ENCODE results near the gene GLIPR2.
A peak's percentile ranks its signal among the peaks of the same experiment; 100 is the strongest.
"Not testable (repeated sequence)": the region's sequence is repeated elsewhere in the genome, so short reads cannot be mapped to it uniquely, and the experiment has no call there.

The GLIPR2 gene

GRCh38 chr9:36163786-36164170 is 27.2 kb downstream of the GLIPR2 start:
- no peak for ATAC-seq
- no peak for DNase-seq

GRCh38 chr9:36164372-36164771 is 27.8 kb downstream of the GLIPR2 start:
- no peak for DNase-seq

GRCh38 chr9:36164989-36165388 is 28.5 kb downstream of the GLIPR2 start:
- ATAC-seq = no peak
- no peak for DNase-seq

More at GRCh38 chr9:36164372-36164771, 27.8 kb downstream of the GLIPR2 start:
- no peak for ATAC-seq

GRCh38 chr9:36165826-36166167 is 29.3 kb downstream of the GLIPR2 start:
- DNase-seq = no peak

GRCh38 chr9:36166168-36166927 is 29.8 kb downstream of the GLIPR2 start:
- DNase-seq = peak; percentile 89
- ATAC-seq = peak; percentile 92

More at GRCh38 chr9:36165826-36166167, 29.3 kb downstream of the GLIPR2 start:
- ATAC-seq = no peak

GRCh38 chr9:36169166-36169565 is 32.6 kb downstream of the GLIPR2 start, which contains the start of gene CCIN:
Gene CCIN (plus strand): TSS chr9:36169388. CDS start chr9:36169503, 115 bp downstream.
- no peak for ATAC-seq
- no peak for DNase-seq

- ATAC-seq = no peak
- no peak for DNase-seq
Measured at GRCh38 chr9:36169708-36170107, 33.2 kb downstream of the GLIPR2 start.

GRCh38 chr9:36170531-36170930 is 34.0 kb downstream of the GLIPR2 start:
- no peak for DNase-seq
- ATAC-seq = no peak

- DNase-seq = no peak
- no peak for ATAC-seq
Measured at GRCh38 chr9:36173861-36174260, 37.3 kb downstream of the GLIPR2 start.

- no peak for DNase-seq
- ATAC-seq = no peak
Measured at GRCh38 chr9:36174271-36174670, 37.7 kb downstream of the GLIPR2 start.

GRCh38 chr9:36174731-36175130 is 38.2 kb downstream of the GLIPR2 start:
- no peak for ATAC-seq
- DNase-seq = no peak

GRCh38 chr9:36175209-36175608 is 38.7 kb downstream of the GLIPR2 start:
- DNase-seq = not testable (repeated sequence)

GRCh38 chr9:36176496-36176895 is 40.0 kb downstream of the GLIPR2 start:
- DNase-seq, ATAC-seq: not testable (repeated sequence)

More at GRCh38 chr9:36175209-36175608, 38.7 kb downstream of the GLIPR2 start:
- ATAC-seq = not testable (repeated sequence)

GRCh38 chr9:36177571-36177970 is 41.0 kb downstream of the GLIPR2 start:
- no peak for ATAC-seq
- DNase-seq = no peak

GRCh38 chr9:36180243-36180642 is 43.7 kb downstream of the GLIPR2 start:
- not testable (repeated sequence) for ATAC-seq, DNase-seq

GRCh38 chr9:36187414-36187813 is 50.9 kb downstream of the GLIPR2 start:
- ATAC-seq = no peak
- DNase-seq = no peak

GRCh38 chr9:36188212-36188611 is 51.7 kb downstream of the GLIPR2 start:
- DNase-seq (no peak), ATAC-seq (no peak)

- no peak for ATAC-seq
- peak; percentile 11 for DNase-seq
Measured at GRCh38 chr9:36189976-36190375, 53.4 kb downstream of the GLIPR2 start.

GRCh38 chr9:36190388-36191289 is 54.1 kb downstream of the GLIPR2 start, which contains the start of gene CLTA:
Gene CLTA (plus strand): TSS chr9:36190921. CDS start chr9:36191057, 136 bp downstream.
- peak; percentile 94 for DNase-seq
- ATAC-seq = peak; percentile 100

GRCh38 chr9:36191290-36191645 is 54.7 kb downstream of the GLIPR2 start:
- DNase-seq = peak; percentile 53
- no peak for ATAC-seq

- DNase-seq (no peak), ATAC-seq (no peak)
Measured at GRCh38 chr9:36191686-36192085, 55.2 kb downstream of the GLIPR2 start.

- no peak for DNase-seq
- ATAC-seq = no peak
Measured at GRCh38 chr9:36192196-36192595, 55.7 kb downstream of the GLIPR2 start.

GRCh38 chr9:36193023-36193422 is 56.5 kb downstream of the GLIPR2 start:
- ATAC-seq = no peak
- no peak for DNase-seq
